T-helper 1 cell (primary cell): ENCODE measurements around the gene IL34.

Experiments
- DNase-seq, 5 donors: peaks; one replicate each; pipeline ENCODE4 v3.0.0-alpha.2; 2012 to 2020

IL34 gene

GRCh38 chr16:70703835-70704381, 57.5 kb downstream of the IL34 start:
- DNase-seq: no peak

GRCh38 chr16:70704586-70704985, 58.2 kb downstream of the IL34 start:
- no peak for DNase-seq

- DNase-seq: no peak
Measured at GRCh38 chr16:70705056-70705455, 58.7 kb downstream of the IL34 start.

GRCh38 chr16:70706948-70707465, 60.6 kb downstream of the IL34 start:
- DNase-seq: no peak

GRCh38 chr16:70708366-70709246, 62.2 kb downstream of the IL34 start:
- DNase-seq: no peak

GRCh38 chr16:70709457-70709856, 63.1 kb downstream of the IL34 start:
- no peak for DNase-seq

GRCh38 chr16:70709942-70710341, 63.6 kb downstream of the IL34 start:
- DNase-seq: no peak
